H1 (cell line): Measurements from ENCODE around the gene BRD4. TPM values are rescaled to one million over a fixed set of nuclear protein-coding genes. Genes with fewer than 3 reads are reported as not detected.

Source experiments
- CTCF ChIA-PET: fragments of 300-600 bp; sonication (Branson Sonifier 250); formaldehyde crosslinking; loops from one replicate; lab custom pipeline; 2021; ENCODE audit not compliant: partially characterized antibody; lab: Charles Lee
- POLR2A ChIA-PET: fragments of 300-600 bp; sonication (Branson Sonifier 250); formaldehyde crosslinking; loops from one replicate; lab custom pipeline; 2021; ENCODE audit warnings: inconsistent platforms; ENCODE audit not compliant: partially characterized antibody; lab: Charles Lee
- DNase-seq, 2 experiments: peaks; one replicate each; pipeline versions ENCODE4 v3.0.0 to v3.0.0-alpha.2; 2010 to 2022; ENCODE audit warnings: low spot score in 2 of 2, low read depth in 1 of 2, mixed read lengths in 1 of 2
- FAIRE-seq: peaks from 2 replicates; lab custom pipeline; 2011; peaks lifted over from hg19 to GRCh38; lab: Jason Lieb, UNC
- H2AFZ ChIP-seq: 2 replicates; pipeline ENCODE4 v1.8.1; 2012; ENCODE audit warnings: low read length, inconsistent platforms
- H2AK5ac ChIP-seq: 2 replicates; pipeline ENCODE4 v1.6.1; 2013; ENCODE audit warnings: low read depth, low read length
- H2BK120ac ChIP-seq: replicated peaks from 2 replicates; pipeline ENCODE3; 2013; ENCODE audit warnings: low read depth, low read length, inconsistent platforms
- H2BK12ac ChIP-seq: 2 replicates; pipeline ENCODE4 v1.6.1; 2013; ENCODE audit warnings: low read depth, low read length
- H2BK15ac ChIP-seq: 2 replicates; pipeline ENCODE4 v1.6.1; 2013; ENCODE audit warnings: low read length
- H2BK20ac ChIP-seq: 2 replicates; pipeline ENCODE4 v1.6.1; 2013; ENCODE audit warnings: low read length
- H2BK5ac ChIP-seq: 2 replicates; pipeline ENCODE4 v1.6.1; 2013; ENCODE audit warnings: low read depth, low read length
- H3K14ac ChIP-seq: 2 replicates; pipeline ENCODE4 v1.6.1; 2013; ENCODE audit warnings: inconsistent platforms; ENCODE audit not compliant: insufficient read length
- H3K18ac ChIP-seq: 2 replicates; pipeline ENCODE4 v1.6.1; 2013; ENCODE audit warnings: low read length; ENCODE audit errors: extremely low read depth
- H3K23ac ChIP-seq: 2 replicates; pipeline ENCODE4 v1.6.1; 2013; ENCODE audit warnings: inconsistent platforms; ENCODE audit not compliant: insufficient read length
- H3K23me2 ChIP-seq: 2 replicates; pipeline ENCODE4 v1.6.1; 2013; ENCODE audit warnings: low read depth, low read length
- H3K27ac ChIP-seq: 2 replicates; pipeline ENCODE4 v1.6.1; 2011; ENCODE audit warnings: low read depth, low read length, inconsistent platforms
- H3K27me3 ChIP-seq, 4 experiments: replicated peaks in 1 of 4; 1 replicate in 1 of 4; 2 replicates in 3 of 4; pipeline versions ENCODE4 v1.6.1 to v1.8.1; 2011 to 2013; ENCODE audit warnings: low read length in 3 of 4, mild to moderate bottlenecking in 3 of 4, inconsistent platforms in 2 of 4, mixed read lengths in 2 of 4, moderate library complexity in 1 of 4; ENCODE audit not compliant: control insufficient read depth in 3 of 4, insufficient read depth in 3 of 4; ENCODE audit errors: extremely low read depth in 1 of 4
- H3K36me3 ChIP-seq, 4 experiments: 2 replicates each; pipeline versions ENCODE4 v1.6.1 to v1.8.1; 2011 to 2013; ENCODE audit warnings: mild to moderate bottlenecking in 4 of 4, low read length in 3 of 4, moderate library complexity in 2 of 4, control low read depth in 1 of 4, inconsistent platforms in 1 of 4; ENCODE audit not compliant: insufficient read depth in 4 of 4, control insufficient read depth in 2 of 4
- H3K4ac ChIP-seq: replicated peaks from 2 replicates; pipeline ENCODE3; 2013; ENCODE audit warnings: low read length, low read depth, mixed read lengths, inconsistent platforms; ENCODE audit not compliant: insufficient read length
- H3K4me1 ChIP-seq, 4 experiments: replicated peaks in 1 of 4; 1 replicate in 1 of 4; 2 replicates in 3 of 4; pipeline versions ENCODE4 v1.6.1 to v1.8.1; 2011 to 2013; ENCODE audit warnings: low read length in 3 of 4, inconsistent platforms in 2 of 4, mixed read lengths in 1 of 4; ENCODE audit not compliant: insufficient read depth in 4 of 4, control insufficient read depth in 3 of 4
- H3K4me2 ChIP-seq, 2 experiments: 2 replicates each; pipeline versions ENCODE4 v1.6.1 to v1.8.1; 2011 to 2013; ENCODE audit warnings: low read depth in 2 of 2, low read length in 2 of 2, control low read depth in 1 of 2, inconsistent platforms in 1 of 2, mild to moderate bottlenecking in 1 of 2; ENCODE audit not compliant: insufficient read depth in 1 of 2
- H3K4me3 ChIP-seq, 4 experiments: fragments of 200-600, 300-600 bp in 1 of 4; sonication (generic), shearing (Covaris generic), sonication (Bioruptor Twin) in 1 of 4; 2 replicates each; pipeline versions ENCODE4 v1.5.1 to v1.8.1; 2011 to 2016; ENCODE audit warnings: low read length in 4 of 4, low read depth in 3 of 4, control low read depth in 2 of 4, inconsistent platforms in 2 of 4, mild to moderate bottlenecking in 2 of 4, mixed read lengths in 1 of 4, moderate library complexity in 1 of 4; ENCODE audit not compliant: insufficient read depth in 2 of 4; ENCODE audit errors: extremely low read depth in 1 of 4
- H3K56ac ChIP-seq: replicated peaks from 2 replicates; pipeline ENCODE3; 2013; ENCODE audit warnings: low read depth, mild to moderate bottlenecking, mixed read lengths, low read length, inconsistent platforms; ENCODE audit not compliant: insufficient read length
- H3K79me1 ChIP-seq: 2 replicates; pipeline ENCODE4 v1.6.1; 2013; ENCODE audit warnings: low read depth, low read length, control low read depth
- H3K79me2 ChIP-seq, 2 experiments: 2 replicates each; pipeline versions ENCODE4 v1.6.1 to v1.8.1; 2012 to 2013; ENCODE audit warnings: low read length in 2 of 2, mild to moderate bottlenecking in 2 of 2, inconsistent platforms in 1 of 2; ENCODE audit not compliant: insufficient read depth in 2 of 2, control insufficient read depth in 1 of 2
- H3K9ac ChIP-seq, 4 experiments: replicated peaks in 1 of 4; 1 replicate in 1 of 4; 2 replicates in 3 of 4; pipeline versions ENCODE4 v1.6.1 to v1.8.1; 2011 to 2013; ENCODE audit warnings: low read depth in 3 of 4, low read length in 3 of 4, control low read depth in 2 of 4, mild to moderate bottlenecking in 2 of 4, moderate library complexity in 2 of 4, inconsistent platforms in 1 of 4; ENCODE audit errors: extremely low read depth in 1 of 4
- H3K9me3 ChIP-seq, 2 experiments: 2 replicates each; pipeline versions ENCODE4 v1.6.1 to v1.8.1; 2012 to 2013; ENCODE audit warnings: mild to moderate bottlenecking in 2 of 2, moderate library complexity in 2 of 2, control low read depth in 1 of 2, inconsistent platforms in 1 of 2, low read depth in 1 of 2, low read length in 1 of 2, mixed read lengths in 1 of 2; ENCODE audit not compliant: insufficient read depth in 2 of 2
- H4K20me1 ChIP-seq, 2 experiments: replicated peaks in 1 of 2; 2 replicates each; pipeline versions ENCODE3 to v1.8.1; 2011 to 2013; ENCODE audit warnings: inconsistent platforms in 2 of 2, low read length in 2 of 2, mild to moderate bottlenecking in 1 of 2; ENCODE audit not compliant: insufficient read depth in 2 of 2, control insufficient read depth in 1 of 2
- H4K5ac ChIP-seq: 2 replicates; pipeline ENCODE4 v1.6.1; 2013; ENCODE audit warnings: low read length, low read depth, mixed read lengths, inconsistent platforms; ENCODE audit not compliant: insufficient read length
- H4K8ac ChIP-seq: 2 replicates; pipeline ENCODE4 v1.8.0; 2013; ENCODE audit warnings: mild to moderate bottlenecking, moderate library complexity, low read length, inconsistent platforms; ENCODE audit not compliant: insufficient read depth; ENCODE audit errors: extremely low read depth
- H4K91ac ChIP-seq: replicated peaks from 2 replicates; pipeline ENCODE3; 2013; ENCODE audit warnings: low read length, mixed read lengths, inconsistent platforms; ENCODE audit not compliant: insufficient read length
- BACH1 ChIP-seq: IDR thresholded peaks from 2 replicates; pipeline ENCODE4 v1.6.1; 2012; ENCODE audit warnings: low read length, improper control_type of control experiment
- WGBS, 2 experiments: shearing (Covaris generic) in 1 of 2; methylation state at CpG; one replicate each; pipeline versions ENCODE4 v1.1.6 to v1.1.7; 2013 to 2015; ENCODE audit warnings: low lambda C conversion rate in 2 of 2, mixed read lengths in 2 of 2, inconsistent platforms in 1 of 2, low coverage in 1 of 2, missing lambda C conversion rate in 1 of 2; ENCODE audit not compliant: insufficient replicate concordance in 2 of 2, insufficient coverage in 1 of 2, insufficient read length in 1 of 2; ENCODE audit errors: extremely low coverage in 1 of 2, missing lambda C conversion rate in 1 of 2; 5-methylcytosine and 5-hydroxymethylcytosine counted together
- polyA plus RNA-seq, 7 experiments: library from polyadenylated mRNA; depleted of rRNA in 3 of 7; stranded (reverse) in 5 of 7; unstranded in 2 of 7; fragments of >200 nt in 5 of 7; fragments of 200-250 nt in 2 of 7; gene quantifications; 1 replicate in 5 of 7; 2 replicates in 1 of 7; 4 replicates in 1 of 7; pipeline versions ENCODE4 v1.2.1 to v1.2.3, GENCODE V29; 2011 to 2013; ENCODE audit warnings: missing spikeins in 2 of 7, mixed read lengths in 2 of 7
- total RNA-seq: library from RNA; stranded (reverse); fragmentation: NEBNext Ultra II Directional; extraction: Animal tissue kit (Norgen Biotek cat#: 25700); gene quantifications from 2 replicates; pipeline ENCODE4 v1.2.1, GENCODE V29; 2021

The BRD4 gene
- total and polyA plus RNA-seq, 2 of the 8 experiments (the other 6 are each of a cell fraction or from before 2014, with no cell fraction given): 14.1 to 146 TPM

DNA sequence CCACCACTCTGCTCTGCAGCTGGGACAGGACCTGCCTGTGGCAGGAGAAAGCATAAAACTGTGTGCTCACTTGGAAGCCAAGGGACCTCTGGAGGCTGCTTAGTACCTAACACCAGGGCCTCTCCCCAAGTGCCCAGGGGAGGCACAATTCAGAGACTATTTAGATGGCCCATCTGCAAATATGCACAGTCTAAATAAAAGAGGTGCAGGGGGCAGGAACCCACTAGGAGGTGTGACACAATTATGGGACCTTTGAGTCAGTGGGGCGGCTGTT, 67.5 kb downstream of the BRD4 start:
- Histone ChIP-seq H3K23me2 (no peaks in the 10 kb centered on the region), H2BK20ac (no peak overlapping the region), H3K23ac (no peak overlapping the region), H2AFZ (no peak overlapping the region), H3K36me3 (peaks cover 38 to 82% (median 60%) of the 10 kb centered on the region in 4 experiments), H4K91ac (no peak overlapping the region), H3K27me3 (no peaks in the 10 kb centered on the region), H3K9me3 (no peaks in the 10 kb centered on the region), H3K79me1 (peaks cover 13% of the 10 kb centered on the region), H4K20me1 (peaks cover 24 to 46% of the 10 kb centered on the region in 2 experiments), H2AK5ac (no peak overlapping the region), H3K4me3 (no peak overlapping the region), H4K8ac (no peak overlapping the region), H3K4ac (no peak overlapping the region), H3K9ac (no peak overlapping the region), H4K5ac (no peak overlapping the region), H2BK15ac (no peak overlapping the region), H3K27ac (no peak overlapping the region), H3K4me1 (no peaks in the 10 kb centered on the region), H2BK5ac (no peak overlapping the region), H3K56ac (no peak overlapping the region), H2BK12ac (no peak overlapping the region), H2BK120ac (no peak overlapping the region), H3K79me2 (peaks cover 0 to 62% of the 10 kb centered on the region in 2 experiments; a peak in 2 of 4 replicates), H3K18ac (no peak overlapping the region), H3K4me2 (no peak overlapping the region), H3K14ac (no peak overlapping the region)
- WGBS, 2 experiments: 91% methylated on average over 1 of the region's 1 CpG; no CpG with 5 or more reads in 1 of the 2 experiments
- FAIRE-seq (no peak), DNase-seq (no peak)
- ChIA-PET CTCF (interaction anchor here (0.8 to 2.6 kb wide), 8 partner anchors 10 to 60 kb away, joined by 3 to 10 read pairs (median 4); no protein-coding TSS in a partner anchor), POLR2A (no interaction called here)
- no peak for TF ChIP-seq BACH1
